Measurements from ENCODE around the gene LENG1.
A peak's percentile ranks its signal among the peaks of the same experiment; 100 is the strongest.
"Not testable (repeated sequence)": the region's sequence is repeated elsewhere in the genome, so short reads cannot be mapped to it uniquely, and the experiment has no call there.

LENG1 gene

DNA sequence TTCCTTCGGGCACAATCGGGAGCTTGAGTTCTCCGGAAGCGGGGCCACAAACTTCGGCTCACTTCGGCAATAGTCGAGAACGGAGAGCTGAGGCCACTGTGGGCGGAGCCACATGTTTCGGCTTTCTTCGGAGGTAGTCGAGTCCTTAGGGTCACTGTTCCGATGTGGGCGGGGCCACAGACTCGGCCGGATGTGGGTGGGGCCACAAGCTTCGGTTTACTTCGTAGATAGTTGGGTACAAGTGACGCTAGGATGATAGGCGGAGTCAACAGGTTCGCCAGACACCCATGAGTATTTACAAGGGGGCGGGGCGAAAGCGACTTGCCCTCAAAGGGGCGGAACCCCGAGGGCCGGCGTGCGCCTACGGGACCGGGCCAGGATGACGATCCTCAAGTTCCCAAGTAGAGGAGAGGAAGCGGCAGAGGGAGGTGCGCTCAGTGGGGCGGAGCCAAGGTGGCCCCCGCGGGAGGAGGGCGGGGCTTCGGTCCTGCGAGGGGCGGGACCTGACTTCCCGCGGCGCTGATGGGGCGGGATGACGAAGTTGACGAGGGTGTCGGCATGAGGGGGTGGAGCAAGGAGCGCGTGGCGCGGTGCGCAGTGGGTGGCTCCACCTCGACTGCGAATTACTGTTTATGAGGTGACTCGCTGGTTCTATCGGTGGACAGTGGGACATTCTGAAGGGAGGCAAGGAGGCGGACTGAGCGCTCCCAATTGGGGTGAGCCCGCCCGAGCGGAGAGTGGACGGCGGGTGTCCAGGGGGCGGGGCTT lies 30.4 kb upstream of the LENG1 start:
- DNase-seq (ENCODE audit: low read depth in 2 of 2): peak; percentile 99 to 100

DNA sequence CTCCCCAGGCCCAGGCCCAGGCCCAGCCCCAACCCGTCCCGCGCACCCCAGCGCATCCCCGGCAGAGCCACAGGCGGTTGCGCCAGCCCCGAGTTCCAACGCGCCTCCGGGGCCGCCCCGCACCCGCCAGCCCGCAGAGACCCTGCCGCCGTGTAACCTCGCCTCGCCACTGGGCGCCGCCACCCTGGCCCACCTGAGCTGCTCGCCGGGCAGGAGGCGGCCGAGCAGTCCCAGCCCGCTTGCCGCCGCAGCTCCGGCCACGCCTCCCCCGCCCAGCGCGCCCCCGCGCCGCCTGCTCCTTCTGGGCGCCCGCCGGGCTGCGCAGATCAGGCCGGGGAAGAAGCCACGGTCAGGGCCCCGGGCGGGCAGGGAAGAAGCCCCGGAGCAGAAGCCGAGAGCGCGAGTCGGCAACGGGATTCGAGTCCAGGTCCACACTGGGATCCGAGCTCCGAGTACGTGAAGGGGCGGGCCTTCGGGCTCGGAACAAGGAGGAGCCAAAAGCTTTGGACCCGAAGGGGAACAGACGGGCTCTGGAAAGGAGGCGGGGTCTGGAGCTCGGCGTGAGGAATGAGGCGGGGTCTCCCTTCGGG lies 29.7 kb upstream of the LENG1 start, which contains the start of gene MBOAT7:
Gene MBOAT7 (minus strand): TSS at position 436 of the 590 bp plus-strand sequence. CDS start 1,072 bp downstream, outside the sequence.
- no peak for DNase-seq (ENCODE audit: low read depth in 2 of 2)

DNA sequence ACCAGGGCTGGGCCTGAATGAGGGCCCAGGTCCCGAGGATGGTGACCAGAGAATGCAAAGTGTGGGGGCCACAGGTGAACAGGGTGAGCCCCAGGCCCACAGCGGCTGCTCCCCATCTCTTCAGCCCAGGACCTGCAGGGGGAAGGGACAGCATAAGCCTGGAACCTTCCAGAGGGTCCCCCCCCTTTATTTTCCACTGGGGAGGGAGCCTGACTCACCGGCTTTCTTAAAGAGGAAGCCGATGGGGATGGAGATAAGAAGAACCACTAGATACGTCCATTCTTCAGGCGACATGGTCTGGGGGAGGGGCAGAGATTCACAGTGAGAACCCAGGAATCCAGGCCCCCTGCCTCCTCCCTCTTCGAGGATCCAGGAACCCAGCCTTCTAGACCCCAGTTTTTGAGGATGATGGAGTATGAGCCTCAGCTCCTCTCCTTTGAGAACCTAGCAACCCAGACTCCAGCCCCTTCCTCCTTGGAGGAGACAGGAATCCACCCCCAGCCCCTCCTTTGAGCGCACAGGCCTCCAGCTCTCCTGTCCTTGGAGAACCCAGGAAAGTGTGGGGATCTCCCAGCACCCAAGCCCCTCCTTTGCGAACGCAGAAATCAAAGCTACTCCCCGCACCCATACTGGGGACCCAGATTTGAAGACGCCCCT lies 28.8 kb upstream of the LENG1 start:
- peak in 1 of 2 experiments; percentile 60 for DNase-seq (ENCODE audit: low read depth in 2 of 2)

DNA sequence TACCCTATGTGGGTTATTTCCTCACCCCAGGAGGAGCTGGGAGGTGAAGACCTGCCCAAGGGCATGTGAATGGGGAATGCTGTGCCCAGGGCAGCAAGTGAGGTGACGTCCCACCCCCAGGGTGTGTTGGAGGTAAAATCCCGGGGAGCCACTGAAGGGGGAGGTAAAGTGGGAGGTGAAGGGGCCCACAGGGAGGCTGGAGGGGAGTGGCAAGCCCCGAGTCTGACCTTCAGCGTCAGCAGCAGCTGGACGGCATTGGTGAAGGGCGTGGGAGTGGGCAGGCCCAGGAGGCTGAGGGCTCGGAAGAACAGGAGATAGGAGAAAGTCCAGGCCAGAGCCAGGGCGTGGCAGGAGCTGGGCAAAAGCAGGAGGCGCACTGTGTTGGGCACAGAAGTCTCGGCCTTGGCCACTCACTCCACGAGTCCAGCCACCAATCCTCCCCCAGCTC lies 27.4 kb upstream of the LENG1 start:
- no peak for DNase-seq (ENCODE audit: low read depth in 2 of 2)

DNA sequence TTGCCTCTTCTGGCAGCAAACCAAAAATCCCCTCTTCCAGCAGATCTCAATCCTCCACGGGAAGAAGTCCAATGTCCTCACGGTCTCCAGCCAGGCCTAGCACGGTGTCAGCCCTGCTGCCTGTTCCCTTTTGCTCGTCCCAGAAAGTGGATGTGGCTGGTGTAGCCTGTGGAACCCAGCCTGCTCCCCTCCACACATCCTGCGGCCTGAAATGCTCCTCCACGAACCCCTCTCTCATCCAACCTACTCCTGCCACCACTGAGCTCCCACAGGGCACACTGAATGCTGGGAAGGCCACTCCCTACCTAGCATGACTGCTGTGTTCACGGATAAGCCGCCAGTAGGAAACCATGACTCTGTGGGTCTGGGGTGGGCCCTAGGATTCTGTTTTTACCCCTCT lies 26.8 kb upstream of the LENG1 start:
- no peak for DNase-seq (ENCODE audit: low read depth in 2 of 2)

DNA sequence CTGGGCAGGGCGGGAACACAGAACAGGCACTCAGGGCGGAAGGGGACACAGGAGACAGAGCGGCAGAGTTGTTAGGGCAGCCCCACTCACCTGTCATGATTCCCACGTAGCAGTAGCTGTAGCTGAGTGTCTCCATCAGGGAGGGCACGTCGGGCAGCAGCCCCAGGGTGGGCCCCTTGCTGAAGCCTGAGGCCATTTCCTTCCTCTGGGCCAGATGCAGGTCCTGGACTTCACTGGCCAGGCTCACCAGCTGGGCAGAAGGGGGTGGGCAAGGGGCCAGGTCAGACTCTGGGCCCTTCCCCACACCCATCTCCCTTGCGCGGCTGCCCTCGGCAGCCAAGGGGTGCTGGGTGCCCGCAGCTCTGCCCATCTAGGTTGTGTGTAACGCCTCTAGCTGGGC lies 23.9 kb upstream of the LENG1 start:
- no peak for DNase-seq (ENCODE audit: low read depth in 2 of 2)

DNA sequence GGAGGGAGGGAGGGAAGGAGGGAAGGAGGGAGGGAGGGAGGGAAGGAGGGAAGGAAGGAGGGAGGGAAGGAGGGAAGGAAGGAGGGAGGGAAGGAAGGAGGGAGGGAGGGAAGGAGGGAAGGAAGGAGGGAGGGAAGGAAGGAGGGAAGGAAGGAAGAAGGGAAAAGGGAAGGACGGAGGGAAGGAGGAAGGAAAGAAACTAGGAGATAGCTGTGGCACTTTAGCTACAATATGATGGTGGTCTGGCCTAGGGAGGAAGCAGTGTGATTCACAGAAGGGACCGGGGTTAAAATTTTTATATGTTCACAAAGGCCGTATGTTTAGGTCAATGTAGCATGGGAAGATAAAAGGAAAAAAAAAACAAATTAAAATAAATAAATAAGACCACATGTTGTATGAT lies 22.4 kb upstream of the LENG1 start:
- not testable (repeated sequence) for DNase-seq (ENCODE audit: low read depth in 2 of 2)

DNA sequence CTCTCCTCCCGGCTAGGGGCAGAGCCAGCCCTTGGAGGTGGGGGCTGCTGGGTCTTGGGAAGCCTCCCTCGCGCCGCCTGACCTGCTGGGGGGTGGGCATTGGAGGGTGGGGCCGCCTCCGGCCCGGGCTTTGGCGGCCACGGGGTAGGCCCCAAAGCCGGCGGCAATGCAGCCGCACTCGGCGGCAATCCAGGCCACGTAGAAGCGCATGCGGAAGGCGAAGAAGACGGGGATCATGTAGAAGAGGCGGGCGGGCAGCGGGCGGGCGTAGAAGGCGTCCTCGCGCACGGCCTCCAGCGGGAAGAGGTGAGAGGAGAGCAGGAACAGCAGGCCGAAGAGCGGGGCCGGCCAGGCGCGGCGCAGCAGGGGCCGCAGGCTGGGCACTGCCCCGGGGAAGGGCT lies 21.2 kb upstream of the LENG1 start:
- no peak for DNase-seq (ENCODE audit: low read depth in 2 of 2)

DNA sequence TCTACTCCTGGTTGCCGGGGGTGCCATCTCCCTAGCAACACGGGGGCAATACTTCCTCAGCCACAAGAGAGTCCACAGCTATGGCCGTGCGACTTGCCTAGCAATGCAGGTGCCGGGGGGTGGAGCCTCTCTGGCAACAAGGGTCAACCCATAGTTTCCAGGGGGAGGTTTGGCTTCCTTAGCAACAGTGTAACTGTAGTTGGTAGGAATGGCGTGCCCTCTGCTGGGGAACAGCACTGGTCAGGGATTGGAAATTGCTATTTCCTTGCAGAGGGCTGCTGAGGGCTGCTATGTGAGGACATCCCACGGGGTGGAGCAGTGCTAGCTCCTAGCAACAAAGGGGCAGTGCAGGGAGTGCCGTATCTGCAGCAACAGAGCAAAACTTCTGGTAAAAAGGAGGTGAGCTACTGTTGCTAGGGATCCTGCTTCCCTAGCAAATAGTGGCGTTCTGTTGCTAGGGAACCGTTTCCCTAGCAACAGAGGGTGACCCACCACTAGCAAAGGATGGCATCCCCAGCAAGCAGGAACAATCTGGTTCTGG lies 20.5 kb upstream of the LENG1 start:
- DNase-seq (ENCODE audit: low read depth in 2 of 2): no peak

DNA sequence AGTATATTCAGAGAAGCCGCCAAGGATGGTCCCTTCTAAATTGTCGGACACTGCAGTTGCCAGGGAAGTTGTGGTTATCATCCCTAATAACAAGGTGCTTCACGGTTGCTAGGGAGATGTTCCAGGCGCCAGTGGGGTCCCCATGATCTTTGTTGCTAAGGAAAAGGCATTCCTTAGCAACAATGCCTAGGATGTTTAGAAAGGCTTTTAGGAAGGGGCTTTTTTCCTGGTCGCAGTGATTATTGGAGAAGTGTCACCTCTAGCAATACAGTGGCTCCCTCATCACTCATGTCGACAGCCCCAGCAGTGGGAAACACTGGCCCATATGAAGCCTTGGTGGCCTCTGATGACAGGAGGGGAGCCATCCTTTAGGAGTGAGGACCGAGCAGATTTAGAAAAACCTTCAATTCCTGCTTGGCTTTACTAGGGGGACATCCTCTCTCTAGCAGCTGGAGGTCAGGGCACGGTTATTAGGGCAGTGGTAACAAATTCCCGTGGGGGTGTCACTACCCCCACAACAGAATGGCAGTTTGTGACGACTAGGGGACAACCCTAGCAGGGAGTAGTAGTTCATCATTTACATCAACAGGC lies 19.8 kb upstream of the LENG1 start:
- no peak for DNase-seq (ENCODE audit: low read depth in 2 of 2)

DNA sequence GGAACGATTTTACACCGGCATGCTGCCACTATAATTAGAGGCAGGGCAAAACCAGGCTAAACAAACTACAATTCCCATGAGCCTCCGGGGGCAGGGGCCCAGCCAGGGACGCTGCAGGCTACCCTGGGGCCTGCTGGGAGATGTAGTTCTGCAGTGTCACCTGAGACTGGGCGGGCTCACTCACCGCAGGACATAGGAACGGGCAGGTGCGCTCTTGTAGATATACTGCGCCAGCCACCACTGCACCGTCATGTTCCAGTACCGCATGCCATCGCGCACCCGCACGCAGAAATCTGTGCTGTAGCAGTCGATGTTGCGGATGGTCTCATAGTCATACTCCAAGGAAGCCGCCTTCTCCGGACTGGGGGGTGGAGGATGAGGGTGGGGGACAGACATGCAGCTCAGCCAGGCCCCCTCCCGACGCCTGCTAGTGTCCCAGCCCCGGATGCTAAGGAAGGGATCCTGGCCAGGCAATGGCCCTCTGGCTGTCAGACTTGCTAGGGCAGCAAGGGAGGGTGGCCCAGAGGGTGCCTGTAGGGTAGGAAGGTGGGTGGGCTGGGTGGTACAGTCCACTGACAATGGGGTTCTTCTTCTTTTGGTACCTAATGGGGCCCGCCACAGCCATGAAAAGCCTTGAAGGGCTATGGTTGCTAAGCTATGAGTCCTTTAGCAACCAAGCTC lies 19.2 kb upstream of the LENG1 start:
- DNase-seq (ENCODE audit: low read depth in 2 of 2): no peak

DNA sequence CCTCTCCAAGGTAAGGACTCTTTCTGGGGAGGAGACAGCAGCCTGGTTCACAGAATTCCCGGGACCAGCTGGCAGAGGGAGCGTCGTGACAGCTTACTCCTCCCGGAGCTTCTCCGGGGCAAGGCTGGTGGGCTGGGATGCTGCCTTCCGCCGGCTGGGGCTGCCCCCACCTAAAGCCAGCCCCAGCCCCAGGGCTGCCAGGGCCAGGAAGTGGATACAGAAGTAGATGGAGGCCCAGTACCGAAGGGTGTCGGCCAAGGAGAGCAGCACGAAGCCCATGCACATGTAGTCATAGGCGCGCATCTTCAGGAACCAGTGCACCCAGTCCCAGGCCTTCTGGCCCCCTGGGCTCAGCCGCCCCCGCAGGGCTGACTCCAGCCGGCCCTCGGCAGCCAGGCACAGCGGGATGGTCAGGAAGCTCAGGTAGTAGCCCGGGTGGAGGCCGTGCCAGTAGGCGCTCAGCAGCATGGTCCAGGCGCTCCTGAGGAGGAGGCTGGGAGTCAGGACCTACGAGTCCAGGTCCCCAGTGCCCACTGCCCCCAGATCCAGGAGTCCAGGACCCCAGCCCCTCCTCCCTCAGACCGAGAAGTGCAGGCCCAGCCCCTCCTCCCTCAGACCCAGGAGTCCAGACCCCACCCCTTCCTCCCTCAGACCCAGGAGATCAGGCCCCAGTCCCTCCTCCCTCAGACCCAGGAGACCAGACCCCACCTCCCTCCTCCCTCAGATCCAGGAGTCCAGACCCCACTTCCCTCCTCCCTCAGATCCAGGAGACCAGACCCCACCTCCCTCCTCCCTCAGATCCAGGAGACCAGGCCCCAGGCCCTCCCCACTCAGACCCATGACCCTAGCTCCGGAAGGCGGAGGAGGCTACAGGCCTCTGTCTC lies 14.7 kb upstream of the LENG1 start:
- DNase-seq (ENCODE audit: low read depth in 2 of 2): no peak

DNA sequence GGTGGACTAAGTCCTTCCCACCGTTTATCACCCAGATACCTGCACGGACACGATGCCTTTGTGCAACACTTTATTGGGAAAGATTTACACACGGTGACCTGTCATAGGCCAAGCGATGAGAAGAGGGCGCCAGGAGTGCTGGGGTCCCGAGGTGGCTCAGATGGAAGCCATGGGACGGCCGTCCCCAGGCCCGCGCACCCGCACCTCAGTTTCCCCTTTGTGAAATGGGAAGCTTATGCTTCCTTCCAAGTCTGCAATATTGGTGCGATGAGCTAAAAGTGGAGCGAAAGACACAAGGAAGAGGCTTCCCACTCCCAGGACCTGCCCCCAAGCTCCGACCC lies 13.8 kb upstream of the LENG1 start:
- DNase-seq (ENCODE audit: low read depth in 2 of 2): no peak

DNA sequence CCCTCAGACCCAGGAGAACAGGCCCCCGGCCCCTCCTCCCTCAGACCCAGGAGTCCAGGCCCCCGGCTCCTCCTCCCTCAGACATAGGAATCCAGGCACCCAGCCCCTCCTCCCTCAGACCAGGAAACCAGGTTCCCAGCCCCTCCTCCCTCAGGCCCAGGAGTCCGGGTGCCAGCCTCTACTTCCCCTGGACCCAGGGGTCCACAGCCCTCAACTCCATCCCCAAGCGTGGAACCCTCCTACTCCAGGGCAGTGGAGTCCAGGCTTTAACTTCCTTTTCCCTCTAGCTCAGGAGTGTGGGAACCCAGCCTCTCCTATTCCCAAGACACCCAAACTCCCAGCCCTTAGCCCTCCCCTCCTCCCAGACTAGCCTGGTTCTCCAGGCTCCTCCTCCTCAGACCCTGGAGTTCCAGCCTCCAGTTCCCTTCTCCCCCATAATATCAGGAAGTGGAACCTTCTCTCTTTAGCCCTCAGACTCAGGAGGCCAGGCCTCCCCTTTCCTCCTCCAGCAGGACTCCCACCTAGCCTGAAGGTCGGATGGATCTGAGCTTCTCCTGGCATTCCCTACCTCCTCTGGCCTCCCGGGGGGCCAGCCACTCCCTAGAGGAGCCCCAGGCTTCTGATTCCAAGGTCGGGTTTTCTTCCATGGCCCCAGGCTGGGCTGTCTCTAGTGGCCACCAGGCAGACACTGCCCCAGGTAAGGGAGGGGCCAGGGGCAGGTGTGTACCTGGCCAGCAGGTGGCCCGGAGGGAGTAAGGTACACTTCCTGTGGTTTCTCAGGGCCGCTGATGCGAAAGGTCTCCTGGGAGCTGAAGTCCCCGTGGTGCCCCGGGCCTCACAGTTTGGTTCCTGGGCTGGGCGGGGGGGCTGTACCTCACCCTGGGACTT lies 13.2 kb upstream of the LENG1 start, which contains the start of gene TMC4:
Gene TMC4 (minus strand): TSS at position 690 of the 888 bp plus-strand sequence. CDS start 43 bp downstream, at position 647.
- DNase-seq (ENCODE audit: low read depth in 2 of 2): no peak

DNA sequence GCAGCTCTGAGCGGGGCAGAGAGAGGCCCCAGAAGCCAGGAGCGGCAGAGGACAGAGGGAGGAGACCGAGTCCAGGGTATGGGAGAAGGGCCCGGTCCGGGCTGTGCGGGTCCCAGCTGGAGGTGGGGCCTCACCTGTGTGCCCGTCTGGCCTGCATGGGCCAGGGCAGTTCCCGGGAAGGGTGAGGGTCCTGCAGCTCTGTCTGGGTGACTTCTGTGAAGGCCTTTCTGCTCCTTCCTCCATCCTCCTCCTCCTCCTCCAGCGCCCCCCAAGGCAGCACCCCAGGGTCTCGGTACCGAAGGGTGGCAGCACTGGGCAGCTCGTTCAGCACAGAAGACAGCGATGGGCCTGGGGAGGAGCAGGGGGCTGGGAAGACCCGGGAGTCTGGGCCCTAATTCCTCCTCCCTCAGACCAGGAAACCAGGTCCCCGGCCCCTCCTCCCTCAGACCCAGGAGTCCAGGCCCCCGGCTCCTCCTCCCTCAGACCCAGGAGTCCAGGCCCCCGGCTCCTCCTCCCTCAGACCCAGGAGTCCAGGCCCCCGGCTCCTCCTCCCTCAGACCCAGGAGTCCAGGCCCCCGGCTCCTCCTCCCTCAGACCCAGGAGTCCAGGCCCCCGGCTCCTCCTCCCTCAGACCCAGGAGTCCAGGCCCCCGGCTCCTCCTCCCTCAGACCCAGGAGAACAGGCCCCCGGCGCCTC lies 12.4 kb upstream of the LENG1 start:
- not testable (repeated sequence) for DNase-seq (ENCODE audit: low read depth in 2 of 2)

DNA sequence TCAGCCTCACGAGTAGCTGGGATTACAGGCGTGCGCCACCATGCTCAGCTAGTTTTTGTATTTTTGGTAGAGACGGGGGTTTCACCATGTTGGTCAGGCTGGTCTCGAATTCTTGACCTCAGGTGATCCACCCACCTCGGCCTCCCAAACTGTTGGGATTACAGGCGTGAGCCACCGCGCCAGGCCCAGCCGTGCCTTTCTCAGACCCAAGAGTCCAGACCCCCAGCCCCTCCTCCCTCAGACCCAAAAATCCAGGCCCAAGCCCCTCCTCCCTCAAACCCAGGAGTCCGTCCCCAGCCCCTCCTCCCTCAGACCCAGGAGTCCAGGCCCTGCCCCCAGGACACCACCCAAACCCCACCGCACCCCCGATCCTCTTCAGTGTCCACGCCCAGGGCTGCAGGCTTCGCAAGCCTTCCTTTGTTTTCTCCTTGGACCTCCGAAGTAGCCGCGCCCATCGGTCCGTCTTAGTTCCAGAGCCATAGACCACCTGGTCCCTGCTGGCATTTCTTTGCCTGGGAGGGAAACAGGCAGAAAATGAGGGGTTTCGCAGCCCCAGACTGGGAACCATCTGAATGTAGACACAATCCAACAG lies 9.7 kb upstream of the LENG1 start:
- no peak for DNase-seq (ENCODE audit: low read depth in 2 of 2)

DNA sequence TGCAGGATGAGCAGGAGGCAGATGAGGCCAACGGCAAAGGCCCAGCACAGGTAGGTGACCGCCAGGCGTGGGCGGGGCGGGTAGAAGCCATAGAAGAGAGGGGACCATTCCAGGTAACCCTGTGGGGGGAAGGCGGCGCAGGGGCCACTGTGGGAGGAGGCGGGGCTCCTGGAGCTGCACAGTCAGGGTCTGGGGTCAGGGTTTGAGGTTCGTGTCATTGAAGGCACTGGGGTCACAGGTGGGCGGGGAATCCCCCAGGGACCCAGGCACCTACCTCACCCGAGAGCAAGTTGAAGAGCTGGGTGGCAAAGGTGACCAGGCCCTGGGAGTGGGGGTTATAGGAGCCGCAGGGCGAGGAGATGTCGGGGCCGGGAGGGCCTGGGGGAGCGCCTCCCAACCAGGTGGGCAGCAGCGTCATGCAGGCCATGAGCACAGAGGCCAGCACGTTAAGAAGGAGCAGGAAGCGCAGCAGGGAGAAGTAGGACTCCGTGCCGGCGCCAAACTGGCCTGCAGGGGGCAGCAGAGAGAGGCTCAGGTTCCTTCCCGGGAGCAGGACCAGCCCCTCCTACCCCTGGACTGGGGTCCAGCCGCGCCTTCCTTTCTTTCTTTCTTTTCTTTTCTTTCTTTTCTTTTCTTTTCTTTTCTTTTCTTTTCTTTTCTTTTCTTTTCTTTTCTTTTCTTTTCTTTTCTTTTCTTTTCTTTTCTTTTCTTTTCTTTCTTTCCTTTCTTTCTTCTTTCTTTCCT lies 8.8 kb upstream of the LENG1 start:
- DNase-seq (ENCODE audit: low read depth in 2 of 2): peak; percentile 76 to 96

DNA sequence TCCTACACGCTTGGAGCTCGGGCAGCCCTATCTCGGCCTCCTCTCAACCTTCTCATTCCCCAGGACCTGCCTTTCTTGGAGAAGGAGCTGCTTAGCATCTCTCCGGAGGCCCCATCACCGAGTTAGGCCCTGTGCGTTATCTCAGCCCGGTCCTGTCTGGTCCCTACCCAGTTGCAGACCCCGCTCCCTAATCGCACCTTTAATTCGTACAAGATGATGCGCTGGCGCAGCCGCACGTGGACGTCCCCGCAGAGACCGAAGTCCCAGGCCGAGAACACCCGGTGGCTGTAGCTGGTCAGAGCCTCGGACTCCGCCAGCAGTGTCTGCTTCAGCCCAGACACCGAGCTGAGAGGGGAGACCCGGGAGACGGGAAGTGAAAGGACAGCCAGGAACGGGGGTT lies 5.7 kb upstream of the LENG1 start:
- no peak for DNase-seq (ENCODE audit: low read depth in 2 of 2)

Measured in stimulated activated CD4-positive, alpha-beta T cell treated with anti-CD3 and anti-CD28 coated beads, Interleukin-12 subunit alpha, Interleukin-12 subunit beta, amount 100 ng/mL, for 24 hours (primary cell).